NCI-H510A treated with DMSO at 0.1 percent for 48 hours (cell line): ENCODE results near the gene TUBG2.

Experiments
- DNase-seq: peaks from one replicate; lab custom pipeline; 2025; lab: John Stamatoyannopoulos, UW

Gene TUBG2

DNA sequence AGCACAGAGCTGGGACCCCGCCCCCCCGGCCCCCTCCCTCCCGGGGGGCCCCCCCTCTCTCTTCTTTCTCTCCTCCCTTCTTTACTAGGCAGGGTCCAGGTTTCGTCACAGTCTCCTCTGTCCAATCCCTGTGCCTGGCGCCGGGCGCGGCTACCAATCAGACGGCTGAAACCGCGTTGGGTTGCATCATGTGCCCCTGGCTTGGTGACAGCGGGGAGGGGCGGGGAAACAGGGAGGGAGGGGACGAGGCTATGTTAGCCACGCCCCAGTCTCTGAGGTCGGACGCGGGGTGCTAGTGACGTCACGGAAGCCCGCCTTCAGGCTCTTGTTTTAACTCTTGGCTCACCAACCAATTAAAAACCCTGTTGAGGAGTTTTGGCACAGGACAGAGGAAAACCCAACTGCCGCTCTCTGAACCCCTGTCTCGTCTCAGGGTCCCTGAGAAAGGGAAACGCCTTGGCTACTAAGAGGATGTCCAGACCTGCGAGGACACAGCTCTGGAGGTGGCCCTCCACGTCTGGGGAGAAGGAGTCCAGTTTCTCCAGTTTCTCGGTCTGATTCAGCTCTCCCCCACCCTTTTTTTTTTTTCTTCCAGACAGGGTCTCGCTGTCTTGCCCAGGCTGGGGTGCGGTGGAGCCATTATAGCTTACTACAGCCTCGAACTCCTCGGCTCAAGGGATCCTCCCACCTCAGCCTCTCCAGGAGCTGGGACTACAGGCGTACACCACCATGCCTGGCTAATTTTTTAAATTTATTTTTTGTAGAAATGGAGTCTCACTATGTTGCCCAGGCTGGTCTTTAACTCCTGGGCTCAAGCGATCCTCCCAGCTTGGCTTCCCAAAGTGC, 18.2 kb downstream of the TUBG2 start:
- DNase-seq, result peak; percentile 98

DNA sequence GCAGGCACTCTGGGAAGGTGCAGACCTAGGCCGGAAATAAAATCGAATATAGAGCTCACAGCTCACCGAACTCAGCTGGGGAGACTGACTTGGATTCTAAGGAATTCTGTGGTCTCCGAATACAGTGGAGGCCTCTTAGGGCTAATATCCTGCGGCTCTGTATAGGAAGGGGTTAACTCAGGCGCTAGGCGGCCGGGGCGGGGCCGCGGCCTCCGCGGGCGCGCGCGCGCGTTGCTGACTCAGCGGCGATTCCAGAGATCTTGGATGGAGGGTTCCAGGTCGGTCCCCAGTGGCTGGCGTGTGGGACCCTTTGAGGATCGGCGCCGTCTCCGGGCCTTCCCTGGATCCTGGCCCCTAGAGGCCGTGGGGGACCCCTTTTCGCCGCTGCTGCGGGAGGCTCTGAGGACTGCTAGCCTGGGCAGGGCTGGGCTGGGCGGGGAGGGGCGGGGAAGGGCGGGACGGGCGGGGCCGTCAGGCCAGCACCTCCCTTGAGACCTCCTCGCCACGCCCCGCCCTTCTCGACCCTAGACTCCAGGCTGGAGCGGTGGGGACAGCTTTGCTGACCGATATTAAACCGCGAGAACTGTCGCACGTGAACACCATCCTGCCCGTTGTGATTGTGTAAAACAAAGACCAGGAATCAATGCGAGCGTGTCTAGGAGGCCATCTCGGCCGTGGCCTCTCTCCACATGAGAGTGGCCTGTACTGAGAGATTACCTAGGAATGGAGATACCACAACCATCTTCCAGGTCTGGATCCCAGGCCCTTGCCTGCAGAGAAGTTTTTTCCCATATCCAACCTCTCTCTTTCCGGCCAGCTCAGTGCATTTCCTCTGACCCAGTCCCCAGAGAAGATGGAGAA, 19.1 kb downstream of the TUBG2 start:
- peak; percentile 84 for DNase-seq

DNA sequence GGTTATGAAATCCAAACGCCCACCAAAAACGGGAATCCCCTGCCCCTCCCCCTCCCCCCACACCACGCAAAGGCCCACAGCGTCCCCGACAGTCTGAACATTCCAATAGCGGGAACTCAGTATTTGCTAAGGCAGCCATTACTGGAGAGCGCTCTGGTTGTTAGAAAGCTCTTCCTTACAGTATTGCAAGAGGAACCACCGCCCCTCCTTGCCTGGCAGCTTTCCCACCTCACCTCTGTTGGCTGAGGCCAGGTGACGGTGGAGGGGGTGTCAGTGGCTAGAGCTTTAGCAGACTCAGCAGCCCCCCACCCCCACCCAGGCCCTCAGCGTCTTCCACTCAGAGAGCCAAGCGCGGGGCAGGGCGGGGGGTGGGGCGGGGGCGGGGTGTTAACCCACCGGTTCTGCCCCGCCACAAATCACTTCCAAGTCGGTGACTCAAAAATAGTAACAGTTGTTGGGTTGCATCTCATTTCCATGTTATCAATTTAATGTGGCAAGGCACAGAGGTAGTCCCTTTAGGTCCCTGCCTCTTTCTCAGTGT, 19.9 kb downstream of the TUBG2 start:
- peak; percentile 76 for DNase-seq

DNA sequence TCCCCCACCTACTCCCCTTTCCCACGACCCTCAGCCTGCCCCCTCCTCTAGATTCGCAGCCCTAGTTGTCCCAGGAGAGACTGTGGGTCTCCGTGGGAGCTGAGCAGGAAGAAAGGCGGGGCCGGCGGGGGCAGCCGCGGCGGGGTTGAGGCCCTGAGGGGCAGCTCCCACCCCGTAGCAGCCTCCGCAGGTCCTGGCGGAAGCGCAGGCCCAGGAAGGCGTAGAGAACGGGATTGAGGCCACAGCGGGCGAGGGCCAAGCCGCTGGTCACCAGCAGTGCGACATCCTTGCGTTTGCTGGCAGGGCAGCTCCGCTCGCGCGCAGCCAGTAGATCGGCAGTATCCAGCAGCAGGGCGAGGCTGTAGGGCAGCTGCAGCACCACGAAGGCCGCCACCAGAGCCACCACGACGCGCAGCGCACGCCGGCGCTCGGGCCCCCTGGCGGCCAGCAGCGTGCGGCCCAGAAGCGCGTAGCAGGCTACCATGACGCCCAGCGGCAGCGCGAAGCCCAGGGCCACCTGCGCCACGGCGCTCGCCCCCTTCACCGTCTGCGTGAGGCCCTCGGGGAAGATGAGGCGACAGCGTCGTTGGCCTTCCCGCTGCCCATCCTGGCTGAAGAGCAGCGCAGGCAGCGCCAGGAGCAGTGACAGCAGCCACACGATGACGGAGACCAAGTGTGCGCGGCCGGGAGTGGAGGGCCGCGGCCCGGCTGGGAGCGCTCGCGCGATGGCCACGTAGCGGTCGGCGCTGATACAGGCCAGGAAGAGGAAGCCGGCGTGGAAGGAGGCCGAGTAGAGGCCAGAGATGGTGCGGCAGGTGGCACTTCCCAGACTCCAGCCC, 20.6 kb downstream of the TUBG2 start:
- peak; percentile 75 for DNase-seq

DNA sequence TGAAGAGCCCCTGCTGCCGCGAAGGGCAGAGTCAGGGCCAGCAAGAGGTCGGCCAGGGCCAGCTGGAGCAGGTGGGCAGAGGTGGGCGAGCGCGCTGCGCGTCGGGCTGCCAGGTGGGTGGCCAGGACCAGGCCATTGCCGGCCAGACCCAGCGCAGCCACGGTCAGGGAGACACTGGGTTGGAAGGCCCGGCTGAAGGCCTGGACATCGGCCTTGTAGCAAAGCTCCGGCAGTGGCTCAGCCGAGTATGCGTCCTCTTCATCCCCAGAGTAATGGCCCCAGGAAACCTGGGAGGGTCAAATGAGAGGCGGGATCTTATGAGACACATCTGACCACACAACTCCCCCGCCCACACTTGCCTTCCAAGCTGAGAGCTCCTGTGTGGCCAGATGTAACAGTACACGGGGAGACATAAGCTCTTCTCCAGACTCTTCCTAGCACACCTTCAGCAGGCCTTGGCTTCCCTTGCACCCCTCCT, 21.3 kb downstream of the TUBG2 start:
- DNase-seq, result peak; percentile 77

DNA sequence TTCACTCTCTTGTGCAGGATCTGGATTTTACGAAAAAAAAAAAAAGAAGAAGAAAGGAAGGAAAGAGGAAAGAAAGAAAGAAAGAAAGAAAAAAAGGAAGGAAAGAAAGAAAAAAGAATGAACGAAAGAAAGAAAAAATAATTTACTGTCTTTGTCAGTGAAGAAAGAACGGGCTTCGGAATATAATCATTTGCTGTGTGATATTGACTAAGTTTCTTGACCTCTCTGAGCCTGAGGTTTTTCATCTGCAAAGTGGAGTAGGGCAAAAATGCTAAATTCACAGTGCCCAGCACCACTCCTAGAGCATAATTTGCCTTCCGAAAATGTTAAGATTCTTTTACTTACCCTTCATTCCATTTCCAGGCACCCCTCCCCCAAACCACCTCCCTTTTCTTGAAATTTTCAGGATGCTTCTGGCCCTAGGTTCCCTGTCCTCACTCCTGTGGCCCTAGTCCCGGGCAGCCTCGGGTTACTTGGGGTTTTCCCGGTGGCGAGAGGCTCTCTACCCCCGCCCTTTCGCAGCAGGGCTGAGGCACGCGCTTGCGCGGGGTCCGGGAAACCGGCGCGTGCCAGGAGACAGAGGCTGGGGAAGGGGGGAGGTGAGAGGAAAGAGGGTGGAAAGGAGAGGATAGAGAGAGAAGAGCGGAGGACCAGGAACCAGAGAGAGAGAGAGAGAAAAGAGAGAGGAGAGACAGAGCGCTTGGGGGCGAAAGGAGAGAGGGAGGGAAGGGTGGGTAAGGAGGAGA, 23.1 kb downstream of the TUBG2 start, which contains the start of gene CNTNAP1:
Gene CNTNAP1 (plus strand): TSS at position 556 of the 746 bp plus-strand sequence. CDS start 299 bp downstream, outside the sequence.
- DNase-seq, result no peak

DNA sequence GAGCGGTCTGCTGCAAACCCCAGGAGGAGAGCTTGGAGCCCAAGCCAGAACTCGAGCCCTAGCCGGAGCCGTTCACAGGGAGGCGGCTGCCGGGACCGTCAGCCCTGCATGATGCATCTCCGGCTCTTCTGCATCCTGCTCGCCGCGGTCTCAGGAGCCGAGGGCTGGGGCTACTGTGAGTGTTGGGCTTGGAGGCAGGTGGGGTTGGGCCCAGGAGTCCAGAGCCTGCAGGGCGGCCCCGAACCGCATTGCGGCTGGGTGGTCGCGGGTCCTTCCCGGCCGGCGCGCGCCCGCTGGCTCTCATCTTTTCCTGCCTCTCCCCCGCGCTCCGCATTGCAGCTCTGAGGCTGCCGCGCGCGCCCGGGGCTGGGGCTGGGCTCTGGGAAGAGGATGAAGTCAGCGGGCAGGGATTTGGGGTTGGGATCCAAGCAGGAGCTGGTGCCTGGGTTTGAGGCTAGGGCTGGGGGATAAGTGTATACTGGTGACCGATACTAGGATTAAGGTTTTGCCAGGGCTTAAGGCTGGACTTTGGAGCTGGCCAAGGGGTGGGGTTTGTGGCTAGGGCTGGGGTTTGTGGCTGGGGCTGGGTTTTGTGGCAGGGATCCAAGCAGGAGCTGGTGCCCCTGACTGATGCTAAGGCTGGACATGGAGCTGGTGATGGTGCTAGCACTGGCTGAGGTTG, 23.8 kb downstream of the TUBG2 start:
- DNase-seq, result peak; percentile 46

DNA sequence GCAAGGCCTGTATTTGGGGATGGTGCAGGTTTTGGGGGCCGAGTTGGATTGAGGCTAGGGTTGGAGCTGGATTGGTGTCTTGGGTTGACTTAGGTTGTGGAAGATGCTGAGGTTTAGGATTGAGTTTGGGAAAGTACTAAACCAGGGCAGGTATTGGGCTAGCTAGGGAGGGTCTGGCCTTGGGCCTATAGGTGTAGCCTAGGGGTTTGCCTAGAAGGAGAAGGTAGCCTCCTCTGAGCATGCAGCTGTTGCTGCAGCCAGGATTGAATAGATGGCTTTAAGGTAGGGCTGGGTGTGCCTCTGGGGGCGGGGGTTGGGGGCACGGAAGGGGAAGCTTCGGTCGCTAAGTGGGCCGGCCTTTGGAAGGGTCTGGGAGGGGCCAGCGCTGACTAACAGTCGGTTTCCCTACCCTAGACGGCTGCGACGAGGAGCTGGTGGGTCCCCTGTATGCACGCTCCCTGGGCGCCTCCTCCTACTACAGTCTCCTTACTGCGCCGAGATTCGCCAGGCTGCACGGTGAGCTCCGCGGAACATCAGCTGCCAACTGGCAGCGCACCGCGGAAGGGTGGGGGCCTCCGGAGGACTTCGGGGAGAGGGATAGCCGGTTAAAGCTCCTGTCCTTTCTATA, 24.4 kb downstream of the TUBG2 start:
- peak; percentile 48 for DNase-seq

DNA sequence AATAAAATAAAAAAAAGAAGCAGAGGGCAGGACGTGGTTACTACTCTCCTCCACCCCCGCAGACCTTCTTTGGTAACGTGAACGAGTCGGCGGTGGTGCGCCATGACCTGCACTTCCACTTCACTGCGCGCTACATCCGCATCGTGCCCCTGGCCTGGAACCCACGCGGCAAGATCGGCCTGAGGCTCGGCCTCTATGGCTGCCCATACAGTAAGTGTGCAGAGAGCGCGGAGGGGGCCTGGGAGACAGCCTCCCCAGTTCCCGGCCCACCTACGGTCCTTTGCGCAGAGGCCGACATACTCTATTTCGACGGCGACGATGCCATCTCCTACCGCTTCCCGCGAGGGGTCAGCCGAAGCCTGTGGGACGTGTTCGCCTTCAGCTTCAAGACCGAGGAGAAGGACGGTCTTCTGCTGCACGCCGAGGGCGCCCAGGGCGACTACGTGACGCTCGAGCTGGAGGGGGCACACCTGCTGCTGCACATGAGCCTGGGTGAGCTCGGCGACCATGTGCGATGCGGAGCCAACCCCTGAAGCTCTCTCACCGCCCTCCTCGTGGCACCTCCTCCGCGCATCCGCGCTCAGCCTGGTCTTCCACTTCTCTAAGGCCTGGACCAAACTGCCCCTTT, 26.0 kb downstream of the TUBG2 start:
- no peak for DNase-seq

DNA sequence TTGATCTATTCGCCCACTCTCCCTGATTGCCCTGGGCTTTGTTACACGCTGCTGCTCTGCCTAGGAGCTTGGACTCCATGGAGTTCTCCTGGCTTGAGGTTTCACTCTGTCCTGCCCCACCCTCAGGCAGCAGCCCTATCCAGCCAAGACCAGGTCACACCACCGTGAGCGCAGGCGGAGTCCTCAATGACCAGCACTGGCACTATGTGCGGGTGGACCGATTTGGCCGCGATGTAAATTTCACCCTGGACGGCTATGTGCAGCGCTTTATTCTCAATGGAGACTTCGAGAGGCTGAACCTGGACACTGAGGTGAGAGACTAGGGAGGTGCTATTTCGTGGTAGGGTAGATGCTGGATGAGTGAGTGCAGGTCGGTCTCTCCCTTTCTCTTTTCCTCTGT, 26.7 kb downstream of the TUBG2 start:
- DNase-seq, result no peak

DNA sequence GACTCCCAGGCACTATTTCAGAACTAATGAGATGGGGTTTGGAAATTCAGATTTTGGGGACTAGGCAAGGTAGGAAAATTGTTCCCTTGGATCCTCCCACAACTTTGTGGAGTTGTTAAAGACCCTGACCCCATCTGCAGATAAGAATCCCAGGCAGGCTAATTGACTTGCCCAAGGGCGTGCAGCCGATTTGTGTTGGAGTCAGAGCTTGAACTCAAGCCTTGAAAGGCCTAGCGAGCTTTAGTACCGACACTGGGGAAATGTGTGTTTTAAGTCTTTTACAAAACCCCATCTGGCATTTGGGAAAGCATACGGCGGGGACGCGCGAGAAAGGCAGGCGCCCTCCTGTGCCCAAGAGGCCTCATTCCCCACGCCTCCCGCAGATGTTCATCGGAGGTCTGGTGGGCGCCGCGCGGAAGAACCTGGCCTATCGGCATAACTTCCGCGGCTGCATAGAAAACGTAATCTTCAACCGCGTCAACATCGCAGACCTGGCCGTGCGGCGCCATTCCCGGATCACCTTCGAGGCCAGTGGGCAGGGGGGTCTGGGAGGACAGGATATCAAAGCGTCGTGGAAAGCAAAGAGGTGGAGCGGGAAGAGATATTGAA, 27.5 kb downstream of the TUBG2 start:
- no peak for DNase-seq

DNA sequence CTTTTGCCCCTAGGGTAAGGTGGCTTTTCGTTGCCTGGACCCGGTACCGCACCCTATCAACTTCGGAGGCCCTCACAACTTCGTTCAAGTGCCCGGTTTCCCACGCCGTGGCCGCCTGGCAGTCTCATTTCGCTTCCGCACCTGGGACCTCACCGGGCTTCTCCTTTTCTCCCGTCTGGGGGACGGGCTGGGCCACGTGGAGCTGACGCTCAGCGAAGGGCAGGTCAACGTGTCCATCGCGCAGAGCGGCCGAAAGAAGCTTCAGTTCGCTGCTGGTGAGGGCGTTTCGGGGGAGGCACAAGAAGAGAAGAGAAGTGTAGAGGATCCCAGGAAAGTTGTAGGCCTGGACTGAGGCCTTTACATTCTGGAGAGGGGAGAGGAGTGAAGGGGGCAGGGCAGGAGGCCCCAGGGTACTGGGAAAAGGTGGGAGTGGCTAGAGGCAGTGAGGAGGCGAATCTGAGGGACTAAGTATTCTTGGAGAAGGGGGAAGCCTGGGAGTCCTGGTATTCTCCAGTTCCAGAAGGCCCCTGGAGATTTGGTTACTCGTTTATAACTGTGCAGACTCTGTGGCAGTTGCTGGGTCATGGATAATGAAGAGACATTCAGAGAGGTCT, 28.7 kb downstream of the TUBG2 start:
- no peak for DNase-seq

DNA sequence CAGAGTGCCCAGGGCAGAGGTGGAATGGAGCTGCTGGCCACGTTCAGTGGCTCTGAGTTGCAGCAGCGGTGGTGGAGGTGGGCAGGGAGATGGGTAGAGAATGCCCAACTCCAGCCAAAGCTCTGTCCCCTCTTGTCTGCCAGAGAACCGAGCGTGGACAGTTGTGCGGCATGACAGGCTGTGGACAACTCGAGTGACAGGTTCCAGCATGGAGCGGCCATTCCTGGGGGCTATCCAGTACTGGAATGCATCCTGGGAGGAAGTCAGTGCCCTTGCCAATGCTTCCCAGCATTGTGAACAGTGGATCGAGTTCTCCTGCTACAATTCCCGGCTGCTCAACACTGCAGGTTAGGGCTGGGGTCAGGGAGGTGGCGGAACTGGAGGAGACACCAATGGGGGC, 31.5 kb downstream of the TUBG2 start:
- no peak for DNase-seq

DNA sequence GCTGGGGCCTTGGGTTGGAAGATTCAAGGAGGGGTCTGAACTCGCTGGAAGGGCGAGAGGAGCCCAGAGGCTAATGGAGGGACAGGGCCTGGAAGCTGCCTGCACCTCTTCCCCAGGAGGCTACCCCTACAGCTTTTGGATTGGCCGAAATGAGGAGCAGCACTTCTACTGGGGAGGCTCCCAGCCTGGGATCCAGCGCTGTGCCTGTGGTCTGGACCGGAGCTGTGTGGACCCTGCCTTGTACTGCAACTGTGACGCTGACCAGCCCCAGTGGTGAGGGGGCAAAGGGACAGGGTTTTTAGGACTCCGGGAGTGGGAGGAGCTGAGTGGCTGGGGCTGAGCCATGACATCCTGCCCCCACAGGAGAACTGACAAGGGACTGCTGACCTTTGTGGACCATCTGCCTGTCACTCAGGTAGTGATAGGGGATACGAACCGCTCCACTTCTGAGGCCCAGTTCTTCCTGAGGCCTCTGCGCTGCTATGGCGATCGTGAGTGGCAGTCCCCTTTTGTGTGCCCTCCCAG, 32.0 kb downstream of the TUBG2 start:
- no peak for DNase-seq

DNA sequence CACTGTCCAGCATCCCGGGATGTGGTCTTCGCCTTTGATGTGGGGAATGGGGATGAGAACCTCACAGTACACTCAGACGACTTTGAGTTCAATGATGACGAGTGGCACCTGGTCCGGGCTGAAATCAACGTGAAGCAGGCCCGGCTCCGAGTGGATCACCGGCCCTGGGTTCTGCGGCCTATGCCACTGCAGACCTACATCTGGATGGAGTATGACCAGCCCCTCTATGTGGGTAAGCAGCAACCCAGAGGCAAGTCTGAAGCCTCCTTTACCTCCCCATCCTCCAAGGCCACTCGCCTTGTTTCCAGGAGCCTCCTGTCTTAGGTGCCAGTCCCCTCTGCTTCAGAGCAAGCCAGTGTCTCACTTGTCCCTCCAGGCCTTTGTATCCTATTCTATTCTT, 33.4 kb downstream of the TUBG2 start:
- DNase-seq, result no peak

DNA sequence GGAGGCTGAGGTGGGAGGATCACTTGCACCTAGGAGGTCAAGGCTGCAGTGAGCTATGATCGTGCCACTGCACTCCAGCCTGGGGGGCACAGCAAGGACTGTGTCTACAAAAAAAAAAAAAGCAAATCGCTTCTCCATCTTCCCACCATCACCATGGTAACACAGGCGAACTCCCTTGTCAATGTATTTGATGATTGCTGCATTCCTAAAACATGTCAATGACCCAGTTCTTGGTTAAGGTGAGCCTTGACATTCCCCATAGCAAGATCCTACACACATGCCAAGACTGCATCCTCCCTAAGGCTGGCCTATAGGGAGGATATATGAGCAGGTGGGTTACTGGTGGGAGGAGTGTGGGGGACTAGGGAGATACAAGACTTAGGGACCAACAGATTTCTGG, 35.4 kb downstream of the TUBG2 start:
- DNase-seq, result no peak

DNA sequence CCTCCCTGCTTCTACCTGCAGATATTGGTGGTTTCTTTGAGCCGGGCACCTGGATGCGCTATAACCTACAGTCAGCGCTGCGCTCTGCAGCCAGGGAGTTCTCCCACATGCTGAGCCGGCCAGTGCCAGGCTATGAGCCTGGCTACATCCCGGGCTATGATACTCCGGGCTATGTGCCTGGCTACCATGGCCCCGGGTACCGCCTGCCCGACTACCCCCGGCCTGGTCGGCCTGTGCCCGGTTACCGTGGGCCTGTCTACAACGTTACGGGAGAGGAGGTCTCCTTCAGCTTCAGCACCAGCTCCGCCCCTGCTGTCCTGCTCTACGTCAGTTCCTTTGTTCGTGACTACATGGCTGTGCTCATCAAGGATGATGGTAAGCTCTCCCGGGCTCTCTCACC, 36.4 kb downstream of the TUBG2 start:
- DNase-seq, result no peak

DNA sequence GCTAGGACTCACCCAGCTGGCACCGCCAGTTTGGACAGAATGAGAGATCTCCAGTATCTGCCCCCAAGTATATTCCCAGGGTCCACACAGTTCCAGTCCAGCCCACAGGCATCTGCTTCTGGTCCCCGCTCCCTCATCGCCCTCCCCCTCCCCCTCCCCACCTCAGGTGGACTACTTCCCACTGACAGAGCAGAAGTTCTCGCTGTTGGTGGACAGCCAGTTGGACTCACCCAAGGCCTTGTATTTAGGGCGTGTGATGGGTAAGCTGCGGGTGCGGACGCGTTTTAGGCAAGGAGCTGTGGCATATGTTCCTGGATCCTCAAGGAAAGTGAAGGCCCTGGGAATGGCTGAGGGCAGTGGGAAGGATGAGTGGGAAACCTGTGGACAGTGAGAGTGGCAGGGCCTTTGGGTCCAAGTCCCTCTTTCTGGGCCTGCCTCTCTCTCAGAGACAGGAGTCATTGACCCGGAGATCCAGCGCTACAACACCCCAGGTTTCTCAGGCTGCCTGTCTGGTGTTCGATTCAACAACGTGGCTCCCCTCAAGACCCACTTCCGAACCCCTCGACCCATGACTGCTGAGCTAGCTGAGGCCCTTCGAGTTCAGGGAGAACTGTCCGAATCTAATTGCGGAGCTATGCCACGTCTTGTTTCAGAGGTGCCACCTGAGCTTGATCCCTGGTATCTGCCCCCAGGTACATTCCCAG, 38.2 kb downstream of the TUBG2 start:
- DNase-seq, result no peak
